Measurements from ENCODE around the gene ACACA.

GRCh38 chr17:37103231-37103630 is 303.4 kb downstream of the ACACA start:
- TF ChIP-seq CTCF (IDR thresholded peaks at IDR 0.05): no peak
- TF ChIP-seq POLR2A (IDR thresholded peaks at IDR 0.05): no peak

All from adrenal gland (tissue), 5 donors.